ENCODE data around the gene FAM187B. TPM values are rescaled to one million over a fixed set of nuclear protein-coding genes. Genes with fewer than 3 reads are reported as not detected.
"Not testable (repeated sequence)": the region's sequence is repeated elsewhere in the genome, so short reads cannot be mapped to it uniquely, and the experiment has no call there.

The FAM187B gene
- total RNA-seq, 1 donor from 2014 or later, result not detected

DNA sequence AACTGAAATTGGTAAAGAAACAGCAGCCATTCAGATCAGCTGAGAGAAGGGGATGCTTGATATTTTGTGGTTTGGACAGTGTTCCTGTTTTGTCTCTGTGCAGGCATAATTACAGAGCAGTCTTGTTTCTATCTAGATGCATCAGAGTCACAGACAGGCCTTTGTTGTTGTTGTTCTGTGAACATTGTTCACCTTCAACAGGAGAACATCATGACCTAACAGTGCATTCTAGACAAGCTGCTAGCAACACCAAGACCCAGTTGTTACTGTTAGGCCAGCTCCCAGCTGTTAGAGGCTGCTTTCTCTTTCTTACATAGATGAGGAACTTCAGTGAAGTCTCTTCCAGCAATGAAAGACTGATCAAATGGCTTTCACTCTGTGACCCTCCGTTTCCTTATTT is 11.8 kb upstream of the FAM187B start:
- Mint-ChIP-seq H3K4me3 (no peak overlapping the region), H3K36me3 (no peaks in the 10 kb centered on the region), H3K27me3 (ENCODE audit: insufficient read depth, low read depth) (peaks cover 4% of the 10 kb centered on the region), H3K9me3 (peaks cover 19% of the 10 kb centered on the region), H3K27ac (no peak overlapping the region), H3K4me1 (no peaks in the 10 kb centered on the region)
- H3K9ac ChIP-seq, result no peak overlapping the region
- no peaks in the 10 kb centered on the region for H3K27me3 ChIP-seq
- no peaks in the 10 kb centered on the region for H3K4me1 ChIP-seq
- H3K79me2 ChIP-seq (ENCODE audit: low read depth), result no peaks in the 10 kb centered on the region
- H3K4me3 ChIP-seq, result no peak overlapping the region
- H2AFZ ChIP-seq (replicated peaks), result no peak overlapping the region
- no peaks in the 10 kb centered on the region for H3K36me3 ChIP-seq
- no peak for DNase-seq (ENCODE audit: low spot score)
- TF ChIP-seq EZH2phosphoT487 (IDR thresholded peaks at IDR 0.05) (no peak), CTCF (IDR thresholded peaks at IDR 0.05) (no peak), EZH2 (IDR thresholded peaks at IDR 0.05) (no peak)
- H4K20me1 ChIP-seq (ENCODE audit: low read depth), result no peaks in the 10 kb centered on the region
- H3K9me3 ChIP-seq (ENCODE audit: low read depth), result peaks cover 11% of the 10 kb centered on the region
- no peaks in the 10 kb centered on the region for H3F3A ChIP-seq (ENCODE audit: low read depth)
- no peak overlapping the region for H3K27ac ChIP-seq
- no peak overlapping the region for H3K4me2 ChIP-seq

GRCh38 chr19:35239597-35239996 is 11.1 kb upstream of the FAM187B start:
- not testable (repeated sequence) for H4K20me1 ChIP-seq (ENCODE audit: low read depth); H3K9ac ChIP-seq; H3K4me1 ChIP-seq; H3K27ac ChIP-seq; H3K4me2 ChIP-seq; H3K4me3 ChIP-seq; H3K36me3 Mint-ChIP-seq; H2AFZ ChIP-seq (replicated peaks); DNase-seq (ENCODE audit: low spot score); H3K79me2 ChIP-seq (ENCODE audit: low read depth); H3K27me3 ChIP-seq; H3K4me3 Mint-ChIP-seq; H3K36me3 ChIP-seq; H3K27ac Mint-ChIP-seq; H3K4me1 Mint-ChIP-seq; H3K27me3 Mint-ChIP-seq (ENCODE audit: insufficient read depth, low read depth); H3F3A ChIP-seq (ENCODE audit: low read depth)
- peaks cover 11% of the 10 kb centered on the region for H3K9me3 ChIP-seq (ENCODE audit: low read depth)
- peaks cover 18% of the 10 kb centered on the region for H3K9me3 Mint-ChIP-seq

GRCh38 chr19:35236638-35237400 is 8.3 kb upstream of the FAM187B start:
- H2AFZ ChIP-seq (replicated peaks), result no peak overlapping the region
- H3K27me3 ChIP-seq, result no peaks in the 10 kb centered on the region
- H3K9me3 ChIP-seq (ENCODE audit: low read depth), result peaks cover 8% of the 10 kb centered on the region
- no peaks in the 10 kb centered on the region for H4K20me1 ChIP-seq (ENCODE audit: low read depth)
- peaks cover 15% of the 10 kb centered on the region for H3K9me3 Mint-ChIP-seq
- no peak overlapping the region for H3K4me3 ChIP-seq
- H3K4me1 Mint-ChIP-seq, result no peaks in the 10 kb centered on the region
- no peak overlapping the region for H3K27ac ChIP-seq
- no peak for TF ChIP-seq EZH2 (IDR thresholded peaks at IDR 0.05)
- no peak for TF ChIP-seq CTCF (IDR thresholded peaks at IDR 0.05)
- no peak for TF ChIP-seq EZH2phosphoT487 (IDR thresholded peaks at IDR 0.05)
- no peak overlapping the region for H3K4me3 Mint-ChIP-seq
- H3K9ac ChIP-seq, result no peak overlapping the region
- H3K79me2 ChIP-seq (ENCODE audit: low read depth), result no peaks in the 10 kb centered on the region
- no peaks in the 10 kb centered on the region for H3K4me1 ChIP-seq
- H3K27me3 Mint-ChIP-seq (ENCODE audit: insufficient read depth, low read depth), result peaks cover 4% of the 10 kb centered on the region
- no peaks in the 10 kb centered on the region for H3F3A ChIP-seq (ENCODE audit: low read depth)
- no peak for DNase-seq (ENCODE audit: low spot score)
- no peak overlapping the region for H3K4me2 ChIP-seq
- no peaks in the 10 kb centered on the region for H3K36me3 Mint-ChIP-seq
- H3K27ac Mint-ChIP-seq, result no peak overlapping the region
- H3K36me3 ChIP-seq, result no peaks in the 10 kb centered on the region

DNA sequence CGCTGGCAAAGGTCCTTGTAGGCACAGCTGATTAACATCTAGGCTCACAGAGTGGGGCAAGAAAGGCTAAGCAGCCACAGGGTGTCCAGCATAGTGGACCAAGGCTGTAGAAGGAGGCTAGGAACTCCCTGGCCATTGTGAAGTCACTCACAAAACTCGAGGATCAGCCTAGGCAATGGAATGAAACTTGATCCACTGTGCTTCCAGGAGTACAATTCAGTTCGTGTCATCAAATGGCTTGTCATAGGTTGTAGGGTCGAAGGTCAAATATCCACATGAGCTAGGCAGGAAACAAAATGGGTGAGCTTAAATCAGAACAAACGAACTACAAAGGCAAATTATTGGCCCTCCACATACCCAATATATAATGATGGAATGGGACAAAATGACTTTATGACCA is 4.4 kb upstream of the FAM187B start:
- H4K20me1 ChIP-seq (ENCODE audit: low read depth), result no peaks in the 10 kb centered on the region
- H3K27ac Mint-ChIP-seq, result no peak overlapping the region
- no peaks in the 10 kb centered on the region for H3K36me3 ChIP-seq
- no peak overlapping the region for H3K9ac ChIP-seq
- no peak overlapping the region for H3K4me3 ChIP-seq
- H3K9me3 ChIP-seq (ENCODE audit: low read depth), result no peaks in the 10 kb centered on the region
- no peak overlapping the region for H3K27ac ChIP-seq
- H3K36me3 Mint-ChIP-seq, result no peaks in the 10 kb centered on the region
- H3K9me3 Mint-ChIP-seq, result peaks cover 5% of the 10 kb centered on the region
- no peak overlapping the region for H2AFZ ChIP-seq (replicated peaks)
- TF ChIP-seq EZH2 (IDR thresholded peaks at IDR 0.05), result no peak
- TF ChIP-seq EZH2phosphoT487 (IDR thresholded peaks at IDR 0.05), result no peak
- TF ChIP-seq CTCF (IDR thresholded peaks at IDR 0.05), result no peak
- H3K27me3 Mint-ChIP-seq (ENCODE audit: insufficient read depth, low read depth), result peaks cover 3% of the 10 kb centered on the region
- H3K4me1 ChIP-seq, result no peaks in the 10 kb centered on the region
- no peak for DNase-seq (ENCODE audit: low spot score)
- no peaks in the 10 kb centered on the region for H3K79me2 ChIP-seq (ENCODE audit: low read depth)
- no peaks in the 10 kb centered on the region for H3F3A ChIP-seq (ENCODE audit: low read depth)
- H3K4me2 ChIP-seq, result no peak overlapping the region
- H3K4me3 Mint-ChIP-seq, result no peak overlapping the region
- no peaks in the 10 kb centered on the region for H3K4me1 Mint-ChIP-seq
- no peaks in the 10 kb centered on the region for H3K27me3 ChIP-seq

All from neural progenitor cell (in vitro differentiated cells).